ENCODE results near the gene REN. TPM values are rescaled to one million over a fixed set of nuclear protein-coding genes. Genes with fewer than 3 reads are reported as not detected.

REN gene
- total and polyA plus RNA-seq, 2 of the 8 experiments (the other 6 are each of a cell fraction or from before 2014, with no cell fraction given) = 0.05 TPM; not detected in 1

GRCh38 chr1:204125759-204126351 is 40.3 kb downstream of the REN start:
- Histone ChIP-seq H2BK5ac (ENCODE audit: low read depth, low read length) (no peak overlapping the region; the same call in 1 of the 2 replicates), H4K8ac (ENCODE audit: extremely low read depth, insufficient read depth, low read length) (no peak overlapping the region; the same call in 1 of the 2 replicates), H3K4ac (replicated peaks; ENCODE audit: insufficient read length, low read depth, low read length) (no peak overlapping the region), H3K79me2 (ENCODE audit: control insufficient read depth in 1 of 2, insufficient read depth in 2 of 2, low read length in 2 of 2) (0 out of 4 replicates have a peak, but pooled peaks cover 0 to 5% of the 10 kb centered on the region in 2 experiments), H3K23me2 (ENCODE audit: low read depth, low read length) (no peaks in the 10 kb centered on the region), H2BK120ac (replicated peaks; ENCODE audit: low read depth, low read length) (no peak overlapping the region), H3K4me3 (ENCODE audit: extremely low read depth in 1 of 4, insufficient read depth in 2 of 4, low read depth in 3 of 4, low read length in 4 of 4) (no peak overlapping the region), H2BK20ac (ENCODE audit: low read length) (no peak overlapping the region), H3K9me3 (ENCODE audit: insufficient read depth in 2 of 2, low read depth in 1 of 2, low read length in 1 of 2) (no peaks in the 10 kb centered on the region), H3K23ac (ENCODE audit: insufficient read length) (no peak overlapping the region), H3K18ac (ENCODE audit: extremely low read depth, low read length) (no peak overlapping the region), H3K79me1 (ENCODE audit: low read depth, low read length) (peaks cover 4% of the 10 kb centered on the region; the same call in 1 of the 2 replicates), H3K36me3 (ENCODE audit: control insufficient read depth in 2 of 4, insufficient read depth in 4 of 4, low read length in 3 of 4) (peaks cover 8 to 54% (median 45%) of the 10 kb centered on the region in 4 experiments), H2BK12ac (ENCODE audit: low read depth, low read length) (no peak overlapping the region), H3K27ac (ENCODE audit: low read depth, low read length) (no peak overlapping the region), H3K4me1 (replicated peaks in 1 of 4; ENCODE audit: control insufficient read depth in 3 of 4, insufficient read depth in 4 of 4, low read length in 3 of 4) (peaks cover 4 to 28% (median 8%) of the 10 kb centered on the region in 4 experiments), H2AFZ (ENCODE audit: low read length) (no peak overlapping the region), H3K4me2 (ENCODE audit: insufficient read depth in 1 of 2, low read depth in 2 of 2, low read length in 2 of 2) (no peak overlapping the region), H4K5ac (ENCODE audit: insufficient read length, low read depth, low read length) (no peak overlapping the region), H3K56ac (replicated peaks; ENCODE audit: insufficient read length, low read depth, low read length) (no peak overlapping the region), H3K9ac (replicated peaks in 1 of 4; ENCODE audit: extremely low read depth in 1 of 4, low read depth in 3 of 4, low read length in 3 of 4) (no peak overlapping the region), H4K20me1 (replicated peaks in 1 of 2; ENCODE audit: control insufficient read depth in 1 of 2, insufficient read depth in 2 of 2, low read length in 2 of 2) (peaks cover 8 to 19% of the 10 kb centered on the region in 2 experiments), H2BK15ac (ENCODE audit: low read length) (no peak overlapping the region), H3K27me3 (replicated peaks in 1 of 4; ENCODE audit: control insufficient read depth in 3 of 4, extremely low read depth in 1 of 4, insufficient read depth in 3 of 4, low read length in 3 of 4) (no peaks in the 10 kb centered on the region), H4K91ac (replicated peaks; ENCODE audit: insufficient read length, low read length) (no peak overlapping the region), H2AK5ac (ENCODE audit: low read depth, low read length) (peak overlapping the region; percentile 55; the same call in 1 of the 2 replicates), H3K14ac (ENCODE audit: insufficient read length) (no peak overlapping the region)
- FAIRE-seq (no peak), DNase-seq (ENCODE audit: low read depth in 1 of 2, low spot score in 2 of 2) (no peak)
- ChIA-PET POLR2A (ENCODE audit: partially characterized antibody) (interaction anchor here (1.1 to 13.3 kb wide), 6 partner anchors 9 to 258 kb away, joined by 3 to 174 read pairs (median 4); partner anchors contain the start of gene SNRPE), CTCF (ENCODE audit: partially characterized antibody) (interaction anchor here (1.0 to 11.3 kb wide), 10 partner anchors 12 to 256 kb away, joined by 3 to 261 read pairs (median 8); partner anchors contain the start of gene SOX13)
- 91% methylated on average over 18 of the region's 18 CpGs; no CpG with 5 or more reads in 1 of the 2 experiments for WGBS, 2 experiments (ENCODE audit: extremely low coverage in 1 of 2, insufficient coverage in 1 of 2, insufficient read length in 1 of 2, insufficient replicate concordance in 2 of 2, low coverage in 1 of 2, low lambda C conversion rate in 2 of 2, missing lambda C conversion rate in 1 of 2)
- TF ChIP-seq HDAC2 (IDR thresholded peaks at IDR 0.05; ENCODE audit: borderline replicate concordance in 1 of 2, low read depth in 2 of 2, low read length in 2 of 2) (no peak), TCF12 (IDR thresholded peaks at IDR 0.05; ENCODE audit: low read depth, low read length) (no peak), POLR2AphosphoS5 (IDR thresholded peaks at IDR 0.05; ENCODE audit: low read depth, low read length) (peak; percentile 58; the same call in 1 of the 2 replicates), TEAD4 (IDR thresholded peaks at IDR 0.05; ENCODE audit: low read depth, low read length) (no peak), BCL11A (IDR thresholded peaks at IDR 0.05; ENCODE audit: low read depth in 2 of 2, low read length in 2 of 2) (no peak), POU5F1 (IDR thresholded peaks at IDR 0.05; ENCODE audit: low read depth, low read length) (no peak)
